ENCODE data around the gene PPCDC.

The PPCDC gene

DNA sequence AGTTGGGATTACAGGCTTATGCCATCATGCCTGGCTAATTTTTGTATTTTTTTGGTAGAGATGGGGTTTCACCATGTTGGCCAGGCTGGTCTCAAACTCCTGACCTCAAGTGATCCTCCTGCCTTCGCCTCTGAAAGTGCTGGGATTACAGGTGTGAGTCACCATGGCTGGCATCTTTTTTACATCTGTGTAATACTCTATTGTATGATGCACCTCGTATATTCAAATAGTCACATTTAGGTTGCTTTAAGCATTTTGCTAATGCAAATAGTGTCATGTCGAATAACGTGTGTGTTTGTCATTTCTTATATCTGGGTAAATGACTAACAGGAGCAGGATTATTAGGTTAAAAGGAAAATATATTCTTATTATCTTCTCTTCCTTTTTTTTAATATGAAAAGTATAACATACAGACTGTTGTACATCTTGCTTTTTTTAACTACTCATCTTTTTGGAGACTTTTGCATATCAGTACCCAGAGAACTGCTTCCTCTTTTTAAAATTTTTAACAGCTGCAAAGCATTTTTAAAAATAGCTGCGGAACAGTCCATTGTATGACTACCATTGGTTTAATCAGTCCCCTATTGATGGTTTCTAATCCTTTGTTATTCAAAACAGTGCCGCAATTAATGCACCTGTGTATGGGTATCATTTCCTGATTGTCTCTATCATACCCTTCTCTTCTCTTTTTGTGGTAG, 14.6 kb upstream of the PPCDC start:
- DNase-seq (ENCODE audit: low read depth) = no peak
- no peak for TF ChIP-seq CTCF (conservative IDR thresholded peaks at IDR 0.05; ENCODE audit: low read length)
- H3K4me3 ChIP-seq (ENCODE audit: low read length) = no peak overlapping the region

DNA sequence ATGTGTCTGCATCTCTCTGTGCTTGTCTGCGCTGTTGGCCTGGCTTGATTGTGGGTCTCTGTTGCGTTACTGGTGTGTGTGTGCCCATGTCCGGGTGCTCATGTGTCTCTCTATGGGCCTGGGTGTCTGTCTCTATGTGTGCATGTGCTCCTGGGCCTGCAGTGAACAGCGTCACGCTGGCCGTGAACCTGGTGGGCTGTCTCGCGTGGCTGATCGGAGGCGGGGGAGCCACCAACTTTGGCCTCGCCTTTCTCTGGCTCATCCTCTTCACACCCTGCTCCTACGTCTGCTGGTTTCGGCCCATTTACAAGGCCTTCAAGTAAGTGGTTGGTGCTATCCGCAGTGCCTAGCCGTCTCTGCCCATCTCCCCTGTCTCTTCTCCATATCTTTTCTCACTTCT, 7.0 kb upstream of the PPCDC start:
- H3K4me3 ChIP-seq (ENCODE audit: low read length) = no peak overlapping the region
- no peak for TF ChIP-seq CTCF (conservative IDR thresholded peaks at IDR 0.05; ENCODE audit: low read length)
- no peak for DNase-seq (ENCODE audit: low read depth)

DNA sequence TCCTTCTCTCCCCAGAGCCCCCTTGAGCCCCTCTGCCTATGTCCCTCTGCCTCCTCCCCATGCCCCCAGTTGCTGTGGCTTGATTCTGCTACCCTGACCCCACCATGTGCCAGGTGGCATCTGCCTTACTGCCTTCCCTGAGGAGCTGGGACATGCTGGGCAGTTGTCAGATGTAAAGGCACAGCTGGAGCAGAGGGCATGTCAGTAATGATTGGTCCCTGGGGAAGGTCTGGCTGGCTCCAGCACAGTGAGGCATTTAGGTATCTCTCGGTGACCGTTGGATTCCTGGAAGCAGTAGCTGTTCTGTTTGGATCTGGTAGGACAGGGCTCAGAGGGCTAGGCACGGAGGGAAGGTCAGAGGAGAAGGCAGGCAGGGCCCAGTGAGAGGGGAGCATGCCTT, 3.5 kb upstream of the PPCDC start:
- DNase-seq (ENCODE audit: low read depth) = no peak
- no peak overlapping the region for H3K4me3 ChIP-seq (ENCODE audit: low read length)
- TF ChIP-seq CTCF (conservative IDR thresholded peaks at IDR 0.05; ENCODE audit: low read length) = no peak

GRCh38 chr15:75021341-75021740, 2.0 kb upstream of the PPCDC start:
- DNase-seq (ENCODE audit: low read depth) = no peak
- H3K4me3 ChIP-seq (ENCODE audit: low read length) = no peak overlapping the region
- no peak for TF ChIP-seq CTCF (conservative IDR thresholded peaks at IDR 0.05; ENCODE audit: low read length)

- DNase-seq (ENCODE audit: low read depth) = no peak
- TF ChIP-seq CTCF (conservative IDR thresholded peaks at IDR 0.05; ENCODE audit: low read length) = no peak
- no peak overlapping the region for H3K4me3 ChIP-seq (ENCODE audit: low read length)
Observed at GRCh38 chr15:75022783-75023180, 608 bp upstream of the PPCDC start.

GRCh38 chr15:75023872-75024636, 664 bp downstream of the PPCDC start:
- no peak for TF ChIP-seq CTCF (conservative IDR thresholded peaks at IDR 0.05; ENCODE audit: low read length)
- peak; percentile 48 for DNase-seq (ENCODE audit: low read depth)
- peak overlapping the region; percentile 98 for H3K4me3 ChIP-seq (ENCODE audit: low read length)

DNA sequence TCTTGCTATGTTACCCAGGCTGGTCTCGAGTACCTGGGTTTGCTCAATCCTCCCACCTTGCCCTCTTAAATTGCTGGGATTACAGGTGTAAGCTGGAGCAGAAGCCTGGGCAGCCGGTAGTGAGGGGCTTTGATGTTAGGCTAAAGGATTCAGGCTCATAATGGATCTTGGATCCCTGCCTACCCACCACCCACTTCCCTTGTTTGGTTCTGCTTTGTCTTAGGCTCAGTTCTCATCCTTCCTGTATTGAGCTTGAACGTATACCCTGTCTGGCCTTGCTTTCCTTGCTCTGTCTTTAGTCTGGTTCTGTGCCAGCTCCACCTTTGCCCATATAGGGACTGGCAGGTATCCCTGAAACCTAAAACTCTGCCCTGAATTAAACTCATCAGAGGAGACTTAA, 1.7 kb downstream of the PPCDC start:
- TF ChIP-seq CTCF (conservative IDR thresholded peaks at IDR 0.05; ENCODE audit: low read length) = no peak
- no peak overlapping the region for H3K4me3 ChIP-seq (ENCODE audit: low read length)
- no peak for DNase-seq (ENCODE audit: low read depth)
